ENCODE data around the gene TRIM58.

The TRIM58 gene

DNA sequence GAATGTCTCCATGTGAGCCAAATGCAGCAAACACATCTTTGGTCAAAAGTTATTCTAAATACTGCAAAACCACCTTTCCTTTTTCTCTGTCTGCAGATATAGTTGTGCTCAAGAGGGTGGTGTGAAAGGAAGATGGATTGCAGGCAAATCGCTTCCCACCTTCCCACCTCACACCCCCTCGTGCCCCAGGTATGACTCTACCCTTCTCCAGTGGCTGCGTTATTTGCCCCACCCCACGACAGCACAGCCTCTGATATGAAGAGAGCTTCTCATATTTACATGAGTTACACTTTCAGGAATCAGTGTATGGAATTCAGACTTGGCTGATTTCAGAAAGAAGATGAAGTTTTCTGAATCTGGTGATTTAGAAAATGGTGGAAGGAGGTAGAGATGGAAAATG, 5.8 kb downstream of the TRIM58 start:
- ChIA-PET POLR2A (no interaction called here), CTCF (no interaction called here)
- TF ChIP-seq, protein P1, sequence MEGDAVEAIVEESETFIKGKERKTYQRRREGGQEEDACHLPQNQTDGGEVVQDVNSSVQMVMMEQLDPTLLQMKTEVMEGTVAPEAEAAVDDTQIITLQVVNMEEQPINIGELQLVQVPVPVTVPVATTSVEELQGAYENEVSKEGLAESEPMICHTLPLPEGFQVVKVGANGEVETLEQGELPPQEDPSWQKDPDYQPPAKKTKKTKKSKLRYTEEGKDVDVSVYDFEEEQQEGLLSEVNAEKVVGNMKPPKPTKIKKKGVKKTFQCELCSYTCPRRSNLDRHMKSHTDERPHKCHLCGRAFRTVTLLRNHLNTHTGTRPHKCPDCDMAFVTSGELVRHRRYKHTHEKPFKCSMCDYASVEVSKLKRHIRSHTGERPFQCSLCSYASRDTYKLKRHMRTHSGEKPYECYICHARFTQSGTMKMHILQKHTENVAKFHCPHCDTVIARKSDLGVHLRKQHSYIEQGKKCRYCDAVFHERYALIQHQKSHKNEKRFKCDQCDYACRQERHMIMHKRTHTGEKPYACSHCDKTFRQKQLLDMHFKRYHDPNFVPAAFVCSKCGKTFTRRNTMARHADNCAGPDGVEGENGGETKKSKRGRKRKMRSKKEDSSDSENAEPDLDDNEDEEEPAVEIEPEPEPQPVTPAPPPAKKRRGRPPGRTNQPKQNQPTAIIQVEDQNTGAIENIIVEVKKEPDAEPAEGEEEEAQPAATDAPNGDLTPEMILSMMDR (IDR thresholded peaks at IDR 0.05; ENCODE audit: insufficient read depth, low read length, missing control alignments): no peak
- H3K4me3 ChIP-seq (ENCODE audit: low read depth, low read length): no peak overlapping the region
- DNase-seq (ENCODE audit: low read depth, low spot score): no peak

DNA sequence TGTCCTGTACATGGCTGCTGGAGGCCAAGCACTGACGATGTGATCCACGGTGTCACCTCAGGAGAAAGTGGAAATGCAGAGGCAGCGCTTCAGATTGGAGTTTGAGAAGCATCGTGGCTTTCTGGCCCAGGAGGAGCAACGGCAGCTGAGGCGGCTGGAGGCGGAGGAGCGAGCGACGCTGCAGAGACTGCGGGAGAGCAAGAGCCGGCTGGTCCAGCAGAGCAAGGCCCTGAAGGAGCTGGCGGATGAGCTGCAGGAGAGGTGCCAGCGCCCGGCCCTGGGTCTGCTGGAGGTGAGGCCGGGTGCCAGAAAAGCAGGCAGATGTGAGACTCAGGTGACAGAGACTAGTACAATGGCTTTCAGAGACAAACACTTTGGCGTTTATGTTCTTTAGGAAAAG, 7.7 kb downstream of the TRIM58 start:
- DNase-seq (ENCODE audit: low read depth, low spot score): no peak
- TF ChIP-seq, protein P1 (IDR thresholded peaks at IDR 0.05; ENCODE audit: insufficient read depth, low read length, missing control alignments): no peak
- ChIA-PET CTCF (no interaction called here), POLR2A (no interaction called here)
- no peak overlapping the region for H3K4me3 ChIP-seq (ENCODE audit: low read depth, low read length)

- ChIA-PET CTCF (no interaction called here), POLR2A (no interaction called here)
- TF ChIP-seq, protein P1 (IDR thresholded peaks at IDR 0.05; ENCODE audit: insufficient read depth, low read length, missing control alignments): no peak
- no peak for DNase-seq (ENCODE audit: low read depth, low spot score)
- no peak overlapping the region for H3K4me3 ChIP-seq (ENCODE audit: low read depth, low read length)
Measured at GRCh38 chr1:247865416-247865815, 8.4 kb downstream of the TRIM58 start.

DNA sequence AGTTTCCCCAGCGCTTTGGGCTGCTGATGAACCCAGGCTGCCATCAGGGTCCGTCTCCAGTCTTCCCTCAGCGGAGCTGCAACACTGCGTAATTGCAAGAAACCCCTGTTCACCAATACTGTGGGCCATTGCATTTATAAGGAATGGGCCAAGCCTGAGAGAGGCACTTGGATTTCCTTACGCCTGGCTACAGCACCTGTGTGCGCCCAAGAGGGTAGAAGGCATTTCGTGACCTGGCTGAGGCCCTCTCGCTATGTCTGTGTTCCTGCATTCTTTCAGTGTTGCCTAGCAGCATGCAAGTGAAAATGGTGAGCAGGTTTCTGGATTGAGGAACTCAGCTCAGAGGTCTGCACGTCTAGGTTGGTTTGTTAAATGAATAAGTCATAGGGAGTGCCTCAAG, 26.4 kb downstream of the TRIM58 start:
- CTCF ChIA-PET: no interaction called here

GRCh38 chr1:247884797-247885413, 27.9 kb downstream of the TRIM58 start:
- DNase-seq (ENCODE audit: low read depth, low spot score): no peak
- TF ChIP-seq, protein P1 (IDR thresholded peaks at IDR 0.05; ENCODE audit: insufficient read depth, low read length, missing control alignments): no peak
- CTCF ChIA-PET: no interaction called here
- no peak overlapping the region for H3K4me3 ChIP-seq (ENCODE audit: low read depth, low read length)
- POLR2A ChIA-PET: no interaction called here

More for the DNA sequence above, 26.4 kb downstream of the TRIM58 start:
- POLR2A ChIA-PET: no interaction called here
- H3K4me3 ChIP-seq (ENCODE audit: low read depth, low read length): no peak overlapping the region
- TF ChIP-seq, protein P1 (IDR thresholded peaks at IDR 0.05; ENCODE audit: insufficient read depth, low read length, missing control alignments): no peak
- DNase-seq (ENCODE audit: low read depth, low spot score): no peak

GRCh38 chr1:247895163-247895637, 38.2 kb downstream of the TRIM58 start, which contains the start of gene OR2W3:
OR2W3 (plus strand) TSS chr1:247895587; CDS start chr1:247895587, 0 bp downstream.
- ChIA-PET POLR2A (no interaction called here), CTCF (no interaction called here)
- TF ChIP-seq, protein P1 (IDR thresholded peaks at IDR 0.05; ENCODE audit: insufficient read depth, low read length, missing control alignments): no peak
- H3K4me3 ChIP-seq (ENCODE audit: low read depth, low read length): no peak within 1 kb of the TSS
- no peak for DNase-seq (ENCODE audit: low read depth, low spot score)
